A673 (cell line): ENCODE measurements around the gene FRAS1. TPM values are rescaled to one million over a fixed set of nuclear protein-coding genes. Genes with fewer than 3 reads are reported as not detected.

Source experiments
- BruUV-seq: library from RNA; stranded (reverse); fragments of 400-500 nt; replicated peaks from 2 replicates; lab custom pipeline; 2021; lab: Mats Ljungman, UMichigan
- CTCF ChIA-PET: fragments of 300-600 bp; sonication (Branson Sonifier 250); formaldehyde crosslinking; loops from one replicate; lab custom pipeline; 2022; ENCODE audit warnings: antibody characterized with exemption; lab: Charles Lee
- POLR2A ChIA-PET: fragments of 300-600 bp; sonication (Branson Sonifier 250); formaldehyde crosslinking; loops from one replicate; lab custom pipeline; 2022; ENCODE audit warnings: antibody characterized with exemption; ENCODE audit not compliant: low non-redundant PET; lab: Charles Lee
- DNase-seq: peaks from one replicate; pipeline ENCODE4 v3.0.0-alpha.2; 2015; ENCODE audit warnings: low spot score
- H3K27ac ChIP-seq: fragments of 200-600 bp; sonication (generic); 2 replicates; pipeline ENCODE4 v1.5.1; 2016; ENCODE audit warnings: mixed run types, low read depth, mild to moderate bottlenecking, mixed read lengths, antibody characterized with exemption, low read length; ENCODE audit not compliant: poor library complexity, severe bottlenecking
- H3K27me3 ChIP-seq: fragments of 200-600 bp; sonication (generic); replicated peaks from 2 replicates; pipeline ENCODE4 v1.6.1; 2017; ENCODE audit warnings: mixed run types, low read depth, mild to moderate bottlenecking, mixed read lengths, antibody characterized with exemption, low read length; ENCODE audit not compliant: insufficient read depth, poor library complexity
- H3K36me3 ChIP-seq: fragments of 200-600 bp; sonication (generic); 2 replicates; pipeline ENCODE4 v1.6.1; 2016; ENCODE audit warnings: mixed run types, mild to moderate bottlenecking, mixed read lengths, antibody characterized with exemption, low read length; ENCODE audit not compliant: insufficient read depth, poor library complexity, severe bottlenecking
- H3K4me1 ChIP-seq: fragments of 200-600 bp; sonication (generic); 2 replicates; pipeline ENCODE4 v1.6.1; 2017; ENCODE audit warnings: mixed run types, mild to moderate bottlenecking, mixed read lengths, antibody characterized with exemption, low read length; ENCODE audit not compliant: insufficient read depth, poor library complexity, severe bottlenecking
- H3K4me3 ChIP-seq: fragments of 200-600 bp; sonication (generic); 2 replicates; pipeline ENCODE4 v1.5.1; 2016; ENCODE audit warnings: low read depth, mixed run types, mild to moderate bottlenecking, mixed read lengths, low read length; ENCODE audit not compliant: poor library complexity, severe bottlenecking
- H3K9me3 ChIP-seq: fragments of 200-600 bp; sonication (generic); 2 replicates; pipeline ENCODE4 v1.6.1; 2016; ENCODE audit warnings: mixed run types, low read depth, mild to moderate bottlenecking, mixed read lengths, antibody characterized with exemption, low read length; ENCODE audit not compliant: poor library complexity, severe bottlenecking
- CTCF ChIP-seq: fragments of 300-800, 200-600 bp; sonication (generic); conservative IDR thresholded peaks from 2 replicates; pipeline ENCODE4 v1.5.1; 2017; ENCODE audit warnings: low read depth, mild to moderate bottlenecking, antibody characterized with exemption, low read length, moderate library complexity, mixed read lengths
- EZH2 ChIP-seq: fragments of 200-600 bp; sonication (generic); IDR thresholded peaks from 2 replicates; pipeline ENCODE4 v1.6.1; 2017; ENCODE audit warnings: borderline replicate concordance, low read depth, mild to moderate bottlenecking, mixed read lengths, antibody characterized with exemption, low read length; ENCODE audit not compliant: poor library complexity, severe bottlenecking
- intact Hi-C: fragments of 100-400 bp; cut with micrococcal nuclease; formaldehyde crosslinking; loops from one replicate; pipeline ENCODE4 v1.10.0; 2022; ENCODE audit not compliant: unreplicated experiment
- total RNA-seq: library from RNA; stranded (reverse); gene quantifications from 2 replicates; pipeline ENCODE4 v1.2.3, GENCODE V29; 2021

FRAS1 gene
- total RNA-seq, 1 experiment from 2014 or later = 0.06 TPM

DNA sequence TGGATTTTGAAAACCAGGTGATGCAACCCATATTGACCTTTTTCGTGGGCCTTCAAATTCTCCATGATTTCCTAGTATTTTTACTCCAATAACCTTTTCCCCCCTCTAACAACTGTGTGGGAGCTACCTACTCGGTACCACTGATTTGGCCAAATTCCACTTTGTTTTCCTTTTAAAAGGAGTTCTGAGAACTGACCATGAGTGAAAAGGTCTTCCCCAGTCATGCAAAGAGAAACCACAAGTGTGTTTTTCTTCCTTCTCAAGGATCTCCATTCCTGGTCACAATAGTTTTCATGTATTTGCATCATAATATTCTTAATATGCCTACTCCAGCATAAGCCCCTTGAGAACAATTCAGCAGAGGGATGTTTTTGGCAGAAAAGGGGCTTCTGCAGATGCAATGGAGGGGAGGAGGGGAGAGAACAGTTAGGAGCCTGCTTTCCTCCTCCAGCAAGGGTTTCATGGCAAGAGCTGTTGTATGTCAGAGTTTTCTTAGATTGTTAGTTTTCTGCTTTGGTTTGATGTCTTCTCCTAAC is 299.2 kb downstream of the FRAS1 start:
- no peaks in the 10 kb centered on the region for H3K9me3 ChIP-seq
- no peaks in the 10 kb centered on the region for H3K36me3 ChIP-seq
- no peaks in the 10 kb centered on the region for H3K4me1 ChIP-seq
- ChIA-PET POLR2A (no interaction called here), CTCF (no interaction called here)
- H3K4me3 ChIP-seq = no peak overlapping the region
- no peaks in the 10 kb centered on the region for H3K27me3 ChIP-seq
- DNase-seq = no peak
- no TSS peak for BruUV-seq
- no peak overlapping the region for H3K27ac ChIP-seq
- intact Hi-C loops = no loop called here
- TF ChIP-seq CTCF = no peak
- TF ChIP-seq EZH2 = no peak

DNA sequence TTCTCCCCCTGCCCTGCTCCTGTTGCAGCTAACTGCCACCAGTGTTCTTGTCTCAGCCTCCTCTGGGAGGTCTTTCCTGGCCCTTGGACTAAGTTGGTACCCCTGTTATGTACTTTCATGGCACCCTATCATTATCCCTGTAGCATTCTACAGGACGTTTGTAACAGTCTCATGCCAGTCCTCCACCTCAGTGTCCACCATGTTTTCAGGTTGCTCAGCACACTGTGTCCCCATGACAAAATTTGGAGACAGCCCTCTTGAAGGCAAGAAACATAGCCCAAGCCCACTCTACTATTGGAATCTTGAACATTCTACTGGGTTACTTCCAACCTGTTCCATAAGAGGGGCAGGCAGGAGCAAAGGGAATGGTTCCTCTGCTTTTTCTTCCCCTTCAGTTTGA is 300.0 kb downstream of the FRAS1 start:
- POLR2A ChIA-PET = no interaction called here
- DNase-seq = no peak
- H3K4me1 ChIP-seq = no peaks in the 10 kb centered on the region

DNA sequence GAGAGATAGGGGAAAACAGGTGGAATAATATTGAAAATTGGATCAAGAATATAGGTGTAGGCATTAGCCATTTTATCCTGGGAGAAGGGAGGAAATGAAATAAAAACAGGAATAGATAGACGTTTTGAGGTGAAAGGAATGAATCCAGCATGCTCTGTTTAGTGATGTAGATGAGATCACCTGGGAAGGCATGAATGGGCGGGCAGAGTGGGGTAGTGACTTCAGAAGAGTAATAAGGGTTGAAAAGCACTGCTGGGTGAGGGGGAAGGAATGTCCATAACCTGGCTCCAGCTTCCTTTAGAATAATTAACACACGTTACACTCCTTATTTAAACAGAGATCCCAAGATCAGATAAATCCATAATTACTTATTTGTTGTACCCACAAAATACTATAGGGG is 303.3 kb downstream of the FRAS1 start:
- Histone ChIP-seq H3K36me3 (no peaks in the 10 kb centered on the region), H3K4me1 (no peaks in the 10 kb centered on the region), H3K9me3 (no peaks in the 10 kb centered on the region), H3K27ac (no peak overlapping the region), H3K27me3 (no peaks in the 10 kb centered on the region), H3K4me3 (no peak overlapping the region)
- DNase-seq = no peak
- intact Hi-C loops = no loop called here
- POLR2A ChIA-PET = no interaction called here
- no TSS peak for BruUV-seq
- CTCF ChIA-PET = no interaction called here
- TF ChIP-seq CTCF (no peak), EZH2 (no peak)

More for the DNA sequence above, 300.0 kb downstream of the FRAS1 start:
- Histone ChIP-seq H3K9me3 (no peaks in the 10 kb centered on the region), H3K27me3 (no peaks in the 10 kb centered on the region), H3K27ac (no peak overlapping the region), H3K36me3 (no peaks in the 10 kb centered on the region), H3K4me3 (no peak overlapping the region)
- intact Hi-C loops = no loop called here
- BruUV-seq = no TSS peak
- TF ChIP-seq EZH2 (no peak), CTCF (no peak)
- CTCF ChIA-PET = no interaction called here
